Adipocyte (in vitro differentiated cells): ENCODE measurements around the gene STIM1.
A peak's percentile ranks its signal among the peaks of the same experiment; 100 is the strongest.

Source experiments
- DNase-seq: peaks from one replicate; pipeline ENCODE4 v3.0.0-alpha.2; 2015; ENCODE audit warnings: low read depth
- H3K27me3 ChIP-seq: replicated peaks from 2 replicates; pipeline ENCODE4 v1.7.0; 2013; ENCODE audit warnings: mild to moderate bottlenecking, low read length, moderate library complexity; ENCODE audit not compliant: control insufficient read depth, insufficient read depth
- H3K36me3 ChIP-seq: 2 replicates; pipeline ENCODE4 v1.7.0; 2013; ENCODE audit warnings: low read length, mild to moderate bottlenecking, moderate library complexity; ENCODE audit not compliant: control insufficient read depth, insufficient read depth, severe bottlenecking
- H3K4me1 ChIP-seq: 2 replicates; pipeline ENCODE4 v1.7.0; 2013; ENCODE audit warnings: mild to moderate bottlenecking, low read length, moderate library complexity; ENCODE audit not compliant: control insufficient read depth, insufficient read depth
- H3K4me3 ChIP-seq: 2 replicates; pipeline ENCODE4 v1.7.0; 2013; ENCODE audit warnings: mild to moderate bottlenecking, low read length, moderate library complexity
- H3K9ac ChIP-seq: 2 replicates; pipeline ENCODE4 v1.7.0; 2013; ENCODE audit warnings: mild to moderate bottlenecking, low read length, moderate library complexity
- H3K9me3 ChIP-seq: 2 replicates; pipeline ENCODE4 v1.7.0; 2013; ENCODE audit warnings: mild to moderate bottlenecking, low read length, moderate library complexity; ENCODE audit not compliant: control insufficient read depth

Gene STIM1

GRCh38 chr11:3925513-3925912 is 70.0 kb downstream of the STIM1 start:
- no peaks in the 10 kb centered on the region for H3K9me3 ChIP-seq
- no peaks in the 10 kb centered on the region for H3K27me3 ChIP-seq
- no peak for DNase-seq
- H3K4me3 ChIP-seq: no peak overlapping the region
- no peaks in the 10 kb centered on the region for H3K36me3 ChIP-seq
- H3K9ac ChIP-seq: no peak overlapping the region
- peaks cover 34% of the 10 kb centered on the region for H3K4me1 ChIP-seq

- Histone ChIP-seq H3K9me3 (no peaks in the 10 kb centered on the region), H3K36me3 (no peaks in the 10 kb centered on the region), H3K4me1 (peaks cover 33% of the 10 kb centered on the region), H3K27me3 (no peaks in the 10 kb centered on the region), H3K9ac (no peak overlapping the region), H3K4me3 (no peak overlapping the region)
- DNase-seq: peak; percentile 35
Measured at GRCh38 chr11:3926458-3927095, 71.1 kb downstream of the STIM1 start.

GRCh38 chr11:3927129-3927796 is 71.8 kb downstream of the STIM1 start:
- Histone ChIP-seq H3K9ac (peak overlapping the region; percentile 27), H3K27me3 (no peaks in the 10 kb centered on the region), H3K4me1 (peaks cover 33% of the 10 kb centered on the region), H3K4me3 (peak overlapping the region; percentile 32), H3K9me3 (no peaks in the 10 kb centered on the region), H3K36me3 (no peaks in the 10 kb centered on the region)
- no peak for DNase-seq

GRCh38 chr11:3929232-3929631 is 73.8 kb downstream of the STIM1 start:
- peaks cover 33% of the 10 kb centered on the region for H3K4me1 ChIP-seq
- H3K9ac ChIP-seq: no peak overlapping the region
- no peaks in the 10 kb centered on the region for H3K27me3 ChIP-seq
- no peaks in the 10 kb centered on the region for H3K9me3 ChIP-seq
- DNase-seq: no peak
- H3K36me3 ChIP-seq: no peaks in the 10 kb centered on the region
- no peak overlapping the region for H3K4me3 ChIP-seq

GRCh38 chr11:3929649-3930048 is 74.2 kb downstream of the STIM1 start:
- H3K36me3 ChIP-seq: no peaks in the 10 kb centered on the region
- no peak for DNase-seq
- peaks cover 33% of the 10 kb centered on the region for H3K4me1 ChIP-seq
- H3K9ac ChIP-seq: no peak overlapping the region
- H3K9me3 ChIP-seq: no peaks in the 10 kb centered on the region
- no peak overlapping the region for H3K4me3 ChIP-seq
- H3K27me3 ChIP-seq: no peaks in the 10 kb centered on the region

GRCh38 chr11:3932698-3933097 is 77.2 kb downstream of the STIM1 start:
- H3K9me3 ChIP-seq: no peaks in the 10 kb centered on the region
- no peak for DNase-seq

GRCh38 chr11:3933165-3933628 is 77.7 kb downstream of the STIM1 start:
- H3K9ac ChIP-seq: no peak overlapping the region
- H3K9me3 ChIP-seq: no peaks in the 10 kb centered on the region
- peaks cover 12% of the 10 kb centered on the region for H3K4me1 ChIP-seq
- no peaks in the 10 kb centered on the region for H3K27me3 ChIP-seq
- H3K4me3 ChIP-seq: no peak overlapping the region
- no peak for DNase-seq
- no peaks in the 10 kb centered on the region for H3K36me3 ChIP-seq

More at GRCh38 chr11:3932698-3933097, 77.2 kb downstream of the STIM1 start:
- H3K4me1 ChIP-seq: peaks cover 17% of the 10 kb centered on the region
- no peak overlapping the region for H3K4me3 ChIP-seq
- H3K36me3 ChIP-seq: no peaks in the 10 kb centered on the region
- H3K27me3 ChIP-seq: no peaks in the 10 kb centered on the region
- H3K9ac ChIP-seq: no peak overlapping the region

GRCh38 chr11:3934658-3935057 is 79.2 kb downstream of the STIM1 start:
- Histone ChIP-seq H3K9ac (no peak overlapping the region), H3K4me1 (peaks cover 19% of the 10 kb centered on the region), H3K36me3 (no peaks in the 10 kb centered on the region), H3K9me3 (no peaks in the 10 kb centered on the region), H3K27me3 (no peaks in the 10 kb centered on the region), H3K4me3 (no peak overlapping the region)
- no peak for DNase-seq

GRCh38 chr11:3936517-3936916 is 81.1 kb downstream of the STIM1 start:
- DNase-seq: no peak
- no peaks in the 10 kb centered on the region for H3K27me3 ChIP-seq
- peaks cover 31% of the 10 kb centered on the region for H3K4me1 ChIP-seq
- H3K4me3 ChIP-seq: no peak overlapping the region
- H3K9ac ChIP-seq: no peak overlapping the region
- no peaks in the 10 kb centered on the region for H3K36me3 ChIP-seq
- H3K9me3 ChIP-seq: no peaks in the 10 kb centered on the region

- peak overlapping the region; percentile 62 for H3K4me3 ChIP-seq
- H3K27me3 ChIP-seq: no peaks in the 10 kb centered on the region
- H3K9me3 ChIP-seq: no peaks in the 10 kb centered on the region
- H3K4me1 ChIP-seq: peaks cover 51% of the 10 kb centered on the region
- peak overlapping the region; percentile 54 for H3K9ac ChIP-seq
- no peaks in the 10 kb centered on the region for H3K36me3 ChIP-seq
- peak; percentile 81 for DNase-seq
Measured at GRCh38 chr11:3939211-3939610, 83.7 kb downstream of the STIM1 start.

GRCh38 chr11:3939651-3940190 is 84.3 kb downstream of the STIM1 start:
- H3K4me3 ChIP-seq: peak overlapping the region; percentile 62
- no peaks in the 10 kb centered on the region for H3K27me3 ChIP-seq
- H3K9ac ChIP-seq: peak overlapping the region; percentile 54
- H3K36me3 ChIP-seq: no peaks in the 10 kb centered on the region
- H3K4me1 ChIP-seq: peaks cover 55% of the 10 kb centered on the region
- peak; percentile 59 for DNase-seq
- no peaks in the 10 kb centered on the region for H3K9me3 ChIP-seq
